Renal pelvis (tissue), 4 donors: ENCODE results near the gene UBD. TPM values are rescaled to one million over a fixed set of nuclear protein-coding genes. Genes with fewer than 3 reads are reported as not detected.

ENCODE experiments used
- DNase-seq: peaks from one replicate; pipeline ENCODE4 v3.0.0-alpha.2; 2013
- polyA plus RNA-seq, 3 donors: library from polyadenylated mRNA; unstranded; fragments of 120-200 nt; gene quantifications; one replicate each; pipeline ENCODE4 v1.2.1, GENCODE V29; 2013; ENCODE audit not compliant: insufficient read length in 3 of 3

The UBD gene
- polyA plus RNA-seq, 3 donors = 0.69 to 1.1 (median 0.70) TPM

GRCh38 chr6:29524444-29525310 lies 34.9 kb downstream of the UBD start:
- no peak for DNase-seq

- no peak for DNase-seq
These were observed 35.5 kb downstream of the UBD start for GRCh38 chr6:29524044-29524443.

GRCh38 chr6:29522227-29522626 lies 37.3 kb downstream of the UBD start:
- DNase-seq = no peak

GRCh38 chr6:29521006-29521680 lies 38.4 kb downstream of the UBD start:
- DNase-seq = no peak

GRCh38 chr6:29520232-29520631 lies 39.3 kb downstream of the UBD start:
- no peak for DNase-seq

- no peak for DNase-seq
These were observed 40.1 kb downstream of the UBD start for GRCh38 chr6:29519291-29520010.

- DNase-seq = no peak
These were observed 41.6 kb downstream of the UBD start for GRCh38 chr6:29517728-29518440.

- DNase-seq = no peak
These were observed 42.3 kb downstream of the UBD start for GRCh38 chr6:29517245-29517644.

GRCh38 chr6:29516108-29516507 lies 43.4 kb downstream of the UBD start:
- no peak for DNase-seq

GRCh38 chr6:29510746-29511300 lies 48.7 kb downstream of the UBD start:
- no peak for DNase-seq

- no peak for DNase-seq
These were observed 49.3 kb downstream of the UBD start for GRCh38 chr6:29510202-29510601.

- DNase-seq = no peak
These were observed 49.8 kb downstream of the UBD start for GRCh38 chr6:29509711-29510110.

GRCh38 chr6:29509239-29509638 lies 50.3 kb downstream of the UBD start:
- no peak for DNase-seq

- DNase-seq = no peak
These were observed 52.2 kb downstream of the UBD start for GRCh38 chr6:29507319-29507718.

- no peak for DNase-seq
These were observed 53.0 kb downstream of the UBD start for GRCh38 chr6:29506446-29507067.

- DNase-seq = no peak
These were observed 53.7 kb downstream of the UBD start for GRCh38 chr6:29505808-29506207.

Other genes starting within 250 kb of the UBD start
- gene OR5V1, start 190.9 kb downstream of the UBD start, polyA plus RNA-seq = not detected
- not detected for gene OR12D3, start 184.4 kb downstream of the UBD start, polyA plus RNA-seq
- not detected for gene OR12D2, start 164.1 kb downstream of the UBD start, polyA plus RNA-seq
- not detected for gene OR12D1, start 144.8 kb downstream of the UBD start, polyA plus RNA-seq
- gene OR10C1, start 120.4 kb downstream of the UBD start, polyA plus RNA-seq = not detected
- not detected for gene OR11A1, start 102.7 kb downstream of the UBD start, polyA plus RNA-seq
- gene OR2H1, start 102.6 kb downstream of the UBD start, polyA plus RNA-seq = not detected
- not detected for gene MAS1L, start 71.8 kb downstream of the UBD start, polyA plus RNA-seq
- under 1 TPM; 0.13 to 0.22 (median 0.16) TPM for gene OR2H2, start 25.4 kb upstream of the UBD start, polyA plus RNA-seq
- 10 to 100 TPM; 56.9 to 94.6 (median 89.2) TPM for gene GABBR1, start 73.5 kb upstream of the UBD start, polyA plus RNA-seq
- gene MOG, start 97.4 kb upstream of the UBD start, polyA plus RNA-seq = under 1 TPM in 1 of 3 donors, not detected in 2; 0.51 TPM
- gene ZFP57, start 121.4 kb upstream of the UBD start, polyA plus RNA-seq = under 1 TPM in 2 of 3 donors, not detected in 1; 0.21 to 0.23 TPM
- 1 to 10 TPM; 4.2 to 6.3 (median 4.6) TPM for gene HLA-F, start 163.7 kb upstream of the UBD start, polyA plus RNA-seq